ENCODE results near the gene NME8.

Gene NME8

GRCh38 chr7:37893359-37893758 is 45.0 kb downstream of the NME8 start:
- in situ Hi-C loops (cut with HindIII; ENCODE audit: low pct_ligation_motif_present, low pct_unique_long_range_greater_than_20kb, low sequenced_read_pairs), result no loop called here
- no peak for DNase-seq

- in situ Hi-C loops (cut with HindIII; ENCODE audit: low pct_ligation_motif_present, low pct_unique_long_range_greater_than_20kb, low sequenced_read_pairs), result no loop called here
- DNase-seq, result no peak
Observed at GRCh38 chr7:37894671-37895070, 46.3 kb downstream of the NME8 start.

- in situ Hi-C loops (cut with HindIII; ENCODE audit: low pct_ligation_motif_present, low pct_unique_long_range_greater_than_20kb, low sequenced_read_pairs), result loop anchor here (25.0 kb wide), 1 partner anchor 288 kb away; the partner anchor contains the start of gene STARD3NL
- DNase-seq, result peak; percentile 93
Observed at GRCh38 chr7:37899712-37900247, 51.4 kb downstream of the NME8 start.

GRCh38 chr7:37901236-37901827 is 52.9 kb downstream of the NME8 start:
- in situ Hi-C loops (cut with HindIII; ENCODE audit: low pct_ligation_motif_present, low pct_unique_long_range_greater_than_20kb, low sequenced_read_pairs), result loop anchor here (25.0 kb wide), 1 partner anchor 286 kb away; the partner anchor contains the start of gene STARD3NL
- peak; percentile 81 for DNase-seq

- peak; percentile 85 for DNase-seq
- in situ Hi-C loops (cut with HindIII; ENCODE audit: low pct_ligation_motif_present, low pct_unique_long_range_greater_than_20kb, low sequenced_read_pairs), result loop anchor here (25.0 kb wide), 1 partner anchor 285 kb away; the partner anchor contains the start of gene STARD3NL
Observed at GRCh38 chr7:37901890-37902524, 53.6 kb downstream of the NME8 start.

GRCh38 chr7:37908221-37908788 is 59.9 kb downstream of the NME8 start:
- DNase-seq, result peak; percentile 52
- in situ Hi-C loops (cut with HindIII; ENCODE audit: low pct_ligation_motif_present, low pct_unique_long_range_greater_than_20kb, low sequenced_read_pairs), result loop anchor here (25.0 kb wide), 1 partner anchor 279 kb away; the partner anchor contains the start of gene STARD3NL

- no peak for DNase-seq
- in situ Hi-C loops (cut with HindIII; ENCODE audit: low pct_ligation_motif_present, low pct_unique_long_range_greater_than_20kb, low sequenced_read_pairs), result loop anchor here (25.0 kb wide), 1 partner anchor 275 kb away; the partner anchor contains the start of gene STARD3NL
Observed at GRCh38 chr7:37912756-37913155, 64.4 kb downstream of the NME8 start.

- in situ Hi-C loops (cut with HindIII; ENCODE audit: low pct_ligation_motif_present, low pct_unique_long_range_greater_than_20kb, low sequenced_read_pairs), result loop anchor here (25.0 kb wide), 1 partner anchor 272 kb away; the partner anchor contains the start of gene STARD3NL
- no peak for DNase-seq
Observed at GRCh38 chr7:37915438-37915837, 67.0 kb downstream of the NME8 start.

- in situ Hi-C loops (cut with HindIII; ENCODE audit: low pct_ligation_motif_present, low pct_unique_long_range_greater_than_20kb, low sequenced_read_pairs), result loop anchor here (25.0 kb wide), 1 partner anchor 271 kb away; the partner anchor contains the start of gene STARD3NL
Observed at GRCh38 chr7:37916017-37916672, 67.7 kb downstream of the NME8 start.

GRCh38 chr7:37916673-37917660 is 68.6 kb downstream of the NME8 start, which contains the start of gene SFRP4:
Gene SFRP4, minus strand, starts transcription at chr7:37916817. Its CDS starts 280 bp downstream, at chr7:37916537.
- in situ Hi-C loops (cut with HindIII; ENCODE audit: low pct_ligation_motif_present, low pct_unique_long_range_greater_than_20kb, low sequenced_read_pairs), result loop anchor here (25.0 kb wide), 1 partner anchor 270 kb away; the partner anchor contains the start of gene STARD3NL
- DNase-seq, result peak; percentile 92

More at GRCh38 chr7:37916017-37916672, 67.7 kb downstream of the NME8 start:
- no peak for DNase-seq

- no peak for DNase-seq
- in situ Hi-C loops (cut with HindIII; ENCODE audit: low pct_ligation_motif_present, low pct_unique_long_range_greater_than_20kb, low sequenced_read_pairs), result loop anchor here (25.0 kb wide), 1 partner anchor 269 kb away; the partner anchor contains the start of gene STARD3NL
Observed at GRCh38 chr7:37918526-37918925, 70.1 kb downstream of the NME8 start.

GRCh38 chr7:37920305-37920848 is 72.0 kb downstream of the NME8 start, which contains the start of gene EPDR1:
Gene EPDR1, plus strand, starts transcription at chr7:37920640. Its CDS starts 300 bp downstream, at chr7:37920940.
- in situ Hi-C loops (cut with HindIII; ENCODE audit: low pct_ligation_motif_present, low pct_unique_long_range_greater_than_20kb, low sequenced_read_pairs), result loop anchor here (25.0 kb wide), 1 partner anchor 267 kb away; the partner anchor contains the start of gene STARD3NL
- peak; percentile 90 for DNase-seq

- in situ Hi-C loops (cut with HindIII; ENCODE audit: low pct_ligation_motif_present, low pct_unique_long_range_greater_than_20kb, low sequenced_read_pairs), result loop anchor here (25.0 kb wide), 1 partner anchor 266 kb away; the partner anchor contains the start of gene STARD3NL
- peak; percentile 83 for DNase-seq
Observed at GRCh38 chr7:37920849-37921805, 72.7 kb downstream of the NME8 start.

- no peak for DNase-seq
- in situ Hi-C loops (cut with HindIII; ENCODE audit: low pct_ligation_motif_present, low pct_unique_long_range_greater_than_20kb, low sequenced_read_pairs), result loop anchor here (25.0 kb wide), 1 partner anchor 265 kb away; the partner anchor contains the start of gene STARD3NL
Observed at GRCh38 chr7:37921876-37922275, 73.5 kb downstream of the NME8 start.

- in situ Hi-C loops (cut with HindIII; ENCODE audit: low pct_ligation_motif_present, low pct_unique_long_range_greater_than_20kb, low sequenced_read_pairs), result loop anchor here (25.0 kb wide), 1 partner anchor 263 kb away; the partner anchor contains the start of gene STARD3NL
Observed at GRCh38 chr7:37923996-37924395, 75.6 kb downstream of the NME8 start.

More at GRCh38 chr7:37923996-37924395, 75.6 kb downstream of the NME8 start:
- no peak for DNase-seq

Data from ACHN (cell line).